ENCODE results near the gene RPL13A.

- TF ChIP-seq CTCF (IDR thresholded peaks at IDR 0.05) = peak in 1 of 4 experiments; percentile 1
- no peak for TF ChIP-seq POLR2A (IDR thresholded peaks at IDR 0.05)
- no peak for TF ChIP-seq POLR2AphosphoS5 (IDR thresholded peaks at IDR 0.05)
These were observed 9.2 kb downstream of the RPL13A start for GRCh38 chr19:49496574-49497008.

Data from prostate gland (tissue), 2 donors.